HepG2 (cell line): ENCODE data around the gene PIP5K1A. TPM values are rescaled to one million over a fixed set of nuclear protein-coding genes. Genes with fewer than 3 reads are reported as not detected.

ENCODE experiments used
- CBFB ChIP-seq: sonication (generic); formaldehyde crosslinking; IDR thresholded peaks from 2 replicates; pipeline ENCODE4 v1.4.0; 2020; ENCODE audit warnings: missing genetic modification reagents
- GRHL1 ChIP-seq: sonication (generic); formaldehyde crosslinking; conservative IDR thresholded peaks from 2 replicates; pipeline ENCODE4 v1.8.0; 2022; ENCODE audit warnings: missing genetic modification reagents
- MATR3 ChIP-seq: sonication (generic); formaldehyde crosslinking; IDR thresholded peaks from 2 replicates; pipeline ENCODE4 v1.4.0; 2020; ENCODE audit warnings: missing genetic modification reagents
- MAZ ChIP-seq, 2 experiments: sonication (generic) in 1 of 2; formaldehyde crosslinking in 1 of 2; IDR thresholded peaks; 2 replicates each; pipeline versions ENCODE4 v1.5.0 to v1.6.1; 2012 to 2020; ENCODE audit warnings: low read depth in 2 of 2, mild to moderate bottlenecking in 2 of 2, borderline replicate concordance in 1 of 2, improper control_type of control experiment in 1 of 2, low read length in 1 of 2, missing genetic modification reagents in 1 of 2, moderate library complexity in 1 of 2
- PHB2 ChIP-seq: fragments of 450-650 bp; IDR thresholded peaks from 2 replicates; pipeline ENCODE4 v1.6.1; 2018; ENCODE audit not compliant: partially characterized antibody
- SKI ChIP-seq: fragments of 450-650 bp; IDR thresholded peaks from one replicate; pipeline ENCODE4 v1.6.1; 2018; ENCODE audit warnings: mild to moderate bottlenecking; ENCODE audit not compliant: partially characterized antibody
- SMC3 ChIP-seq: IDR thresholded peaks from 2 replicates; pipeline ENCODE4 v1.6.1; 2011; ENCODE audit warnings: low read length, improper control_type of control experiment
- ZBTB25 ChIP-seq: IDR thresholded peaks from 2 replicates; pipeline ENCODE4 v1.6.1; 2018; ENCODE audit warnings: missing genetic modification reagents
- ZFP91 ChIP-seq: sonication (generic); formaldehyde crosslinking; IDR thresholded peaks from 2 replicates; pipeline ENCODE4 v1.9.0; 2022; ENCODE audit warnings: missing genetic modification reagents, mild to moderate bottlenecking, borderline replicate concordance
- ZFYVE20 ChIP-seq: sonication (generic); formaldehyde crosslinking; IDR thresholded peaks from 2 replicates; pipeline ENCODE4 v1.8.0; 2023; ENCODE audit warnings: low read depth, mild to moderate bottlenecking, moderate library complexity, missing genetic modification reagents, borderline replicate concordance
- ZNF232 ChIP-seq: sonication (generic); formaldehyde crosslinking; IDR thresholded peaks from 2 replicates; pipeline ENCODE4 v1.4.0; 2020; ENCODE audit warnings: missing genetic modification reagents, borderline replicate concordance
- ZNF326 ChIP-seq: sonication (generic); formaldehyde crosslinking; IDR thresholded peaks from 2 replicates; pipeline ENCODE4 v1.4.0; 2020; ENCODE audit warnings: missing genetic modification reagents, borderline replicate concordance
- ZNF335 ChIP-seq: sonication (generic); formaldehyde crosslinking; IDR thresholded peaks from 2 replicates; pipeline ENCODE4 v1.4.0; 2020; ENCODE audit warnings: missing genetic modification reagents
- ZNF569 ChIP-seq: sonication (generic); formaldehyde crosslinking; IDR thresholded peaks from 2 replicates; pipeline ENCODE4 v1.5.0; 2020; ENCODE audit warnings: mild to moderate bottlenecking, missing genetic modification reagents, moderate library complexity, borderline replicate concordance
- ZNF639 ChIP-seq: conservative IDR thresholded peaks from 2 replicates; pipeline ENCODE4 v1.6.1; 2018; ENCODE audit warnings: missing genetic modification reagents
- polyA plus RNA-seq, 8 experiments: library from polyadenylated mRNA; depleted of rRNA in 3 of 8; stranded (reverse) in 7 of 8; unstranded in 1 of 8; fragments of >200 nt; fragmentation: Illumina TruSeq in 4 of 8; extraction: Trizol in 4 of 8; gene quantifications; 2 replicates each; pipeline versions ENCODE4 v1.2.1 to v1.2.3, GENCODE V29; 2011 to 2016; ENCODE audit warnings: low read depth in 4 of 8, missing spikeins in 1 of 8, mixed read lengths in 1 of 8; ENCODE audit not compliant: insufficient read depth in 1 of 8
- total RNA-seq, 5 experiments: library from RNA; depleted of rRNA; stranded (reverse); fragments of >200 nt; fragmentation: Illumina TruSeq; extraction: Trizol; gene quantifications; 2 replicates each; pipeline ENCODE4 v1.2.3, GENCODE V29; 2016; ENCODE audit warnings: low read depth in 1 of 5
- TF ChIP-seq, protein P1 (sequence below): sonication (generic); formaldehyde crosslinking; conservative IDR thresholded peaks from 2 replicates; pipeline ENCODE4 v1.8.0; 2022; ENCODE audit warnings: mild to moderate bottlenecking, moderate library complexity, missing genetic modification reagents
- TF ChIP-seq, protein P2 (sequence below): sonication (generic); formaldehyde crosslinking; IDR thresholded peaks from 2 replicates; pipeline ENCODE4 v1.4.0; 2020; ENCODE audit warnings: missing genetic modification reagents; ENCODE audit errors: not compliant biosample characterization
- TF ChIP-seq, protein P3 (sequence below): sonication (generic); formaldehyde crosslinking; IDR thresholded peaks from 2 replicates; pipeline ENCODE4 v1.5.0; 2020; ENCODE audit warnings: mild to moderate bottlenecking, low read depth, missing genetic modification reagents, borderline replicate concordance

PIP5K1A gene
- total and polyA plus RNA-seq, 2 of the 13 experiments (the other 11 are each of a cell fraction or from before 2014, with no cell fraction given) = 45.3 to 65.1 TPM

GRCh38 chr1:151196292-151196800, 2.0 kb upstream of the PIP5K1A start (continued):
- TF ChIP-seq, protein P1, sequence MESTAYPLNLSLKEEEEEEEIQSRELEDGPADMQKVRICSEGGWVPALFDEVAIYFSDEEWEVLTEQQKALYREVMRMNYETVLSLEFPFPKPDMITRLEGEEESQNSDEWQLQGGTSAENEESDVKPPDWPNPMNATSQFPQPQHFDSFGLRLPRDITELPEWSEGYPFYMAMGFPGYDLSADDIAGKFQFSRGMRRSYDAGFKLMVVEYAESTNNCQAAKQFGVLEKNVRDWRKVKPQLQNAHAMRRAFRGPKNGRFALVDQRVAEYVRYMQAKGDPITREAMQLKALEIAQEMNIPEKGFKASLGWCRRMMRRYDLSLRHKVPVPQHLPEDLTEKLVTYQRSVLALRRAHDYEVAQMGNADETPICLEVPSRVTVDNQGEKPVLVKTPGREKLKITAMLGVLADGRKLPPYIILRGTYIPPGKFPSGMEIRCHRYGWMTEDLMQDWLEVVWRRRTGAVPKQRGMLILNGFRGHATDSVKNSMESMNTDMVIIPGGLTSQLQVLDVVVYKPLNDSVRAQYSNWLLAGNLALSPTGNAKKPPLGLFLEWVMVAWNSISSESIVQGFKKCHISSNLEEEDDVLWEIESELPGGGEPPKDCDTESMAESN = 0 out of 2 replicates have a peak, but pooled peaks have one; percentile 9
- TF ChIP-seq ZBTB25 = 0 out of 2 replicates have a peak, but pooled peaks have one; percentile 33
- TF ChIP-seq MAZ (IDR thresholded peaks at IDR 0.05; ENCODE audit: borderline replicate concordance, low read depth, low read length) = no peak
- peak; percentile 15; the same call in 1 of the 2 replicates for TF ChIP-seq MAZ (CRISPR knock-in tag; IDR thresholded peaks at IDR 0.05; ENCODE audit: low read depth)
- TF ChIP-seq ZNF335 (CRISPR knock-in tag) = no peak; the same call in 1 of the 2 replicates
- TF ChIP-seq SMC3 = peak; percentile 17; the same call in 1 of the 2 replicates
- TF ChIP-seq, protein P2, sequence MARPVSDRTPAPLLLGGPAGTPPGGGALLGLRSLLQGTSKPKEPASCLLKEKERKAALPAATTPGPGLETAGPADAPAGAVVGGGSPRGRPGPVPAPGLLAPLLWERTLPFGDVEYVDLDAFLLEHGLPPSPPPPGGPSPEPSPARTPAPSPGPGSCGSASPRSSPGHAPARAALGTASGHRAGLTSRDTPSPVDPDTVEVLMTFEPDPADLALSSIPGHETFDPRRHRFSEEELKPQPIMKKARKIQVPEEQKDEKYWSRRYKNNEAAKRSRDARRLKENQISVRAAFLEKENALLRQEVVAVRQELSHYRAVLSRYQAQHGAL (CRISPR knock-in tag) = no peak
- no peak for TF ChIP-seq ZNF569
- TF ChIP-seq ZFYVE20 (CRISPR knock-in tag) = no peak
- no peak for TF ChIP-seq GRHL1 (CRISPR knock-in tag)
- no peak for TF ChIP-seq PHB2
- TF ChIP-seq SKI = no peak
- TF ChIP-seq MATR3 = no peak
- no peak for TF ChIP-seq ZFP91 (CRISPR knock-in tag)
- 0 out of 2 replicates have a peak, but pooled peaks have one; percentile 26 for TF ChIP-seq ZNF639 (CRISPR knock-in tag)
- TF ChIP-seq, protein P3, sequence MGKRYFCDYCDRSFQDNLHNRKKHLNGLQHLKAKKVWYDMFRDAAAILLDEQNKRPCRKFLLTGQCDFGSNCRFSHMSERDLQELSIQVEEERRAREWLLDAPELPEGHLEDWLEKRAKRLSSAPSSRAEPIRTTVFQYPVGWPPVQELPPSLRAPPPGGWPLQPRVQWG (CRISPR knock-in tag) = no peak
- TF ChIP-seq ZNF326 = no peak
- no peak for TF ChIP-seq CBFB (CRISPR knock-in tag)
- TF ChIP-seq ZNF232 = no peak
